Neural cell (in vitro differentiated cells): Measurements from ENCODE around the gene DOCK9.

ENCODE experiments used
- EZH2 ChIP-seq: fragments of 200-600, 300-800 bp; shearing (Covaris generic), sonication (generic); IDR thresholded peaks from 2 replicates; pipeline ENCODE4 v1.6.1; 2014; ENCODE audit warnings: antibody characterized with exemption, low read length, borderline replicate concordance, mild to moderate bottlenecking; ENCODE audit not compliant: insufficient read depth, poor library complexity, severe bottlenecking
- TAF1 ChIP-seq: IDR thresholded peaks from 2 replicates; pipeline ENCODE4 v1.6.1; 2012; ENCODE audit warnings: low read depth
- TF ChIP-seq, protein P1 (sequence below): fragments of 450-650 bp; IDR thresholded peaks from 2 replicates; pipeline ENCODE4 v1.5.1; 2014; ENCODE audit warnings: antibody characterized with exemption, mild to moderate bottlenecking, moderate library complexity; ENCODE audit not compliant: poor library complexity, severe bottlenecking

DNA sequence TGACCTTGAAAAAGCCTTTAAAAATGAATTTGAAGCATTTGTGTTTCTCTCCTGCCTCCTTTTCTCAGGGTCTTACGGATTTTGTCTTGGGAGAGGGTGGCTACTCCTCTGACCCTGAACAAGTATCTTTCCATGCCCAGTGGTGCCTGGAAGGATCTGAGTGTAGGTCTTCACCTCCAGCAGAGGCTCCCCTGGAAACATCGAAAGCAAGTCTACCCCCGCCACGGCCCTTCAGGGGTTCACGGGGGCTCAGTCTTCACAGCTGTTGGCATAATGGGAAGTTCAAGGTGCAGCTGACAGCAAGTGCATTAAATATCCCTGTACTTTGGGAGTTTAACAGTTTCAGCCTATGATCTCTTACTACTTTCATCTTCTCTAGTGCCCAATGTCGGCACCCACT, 182.6 kb downstream of the DOCK9 start:
- TF ChIP-seq, protein P1, sequence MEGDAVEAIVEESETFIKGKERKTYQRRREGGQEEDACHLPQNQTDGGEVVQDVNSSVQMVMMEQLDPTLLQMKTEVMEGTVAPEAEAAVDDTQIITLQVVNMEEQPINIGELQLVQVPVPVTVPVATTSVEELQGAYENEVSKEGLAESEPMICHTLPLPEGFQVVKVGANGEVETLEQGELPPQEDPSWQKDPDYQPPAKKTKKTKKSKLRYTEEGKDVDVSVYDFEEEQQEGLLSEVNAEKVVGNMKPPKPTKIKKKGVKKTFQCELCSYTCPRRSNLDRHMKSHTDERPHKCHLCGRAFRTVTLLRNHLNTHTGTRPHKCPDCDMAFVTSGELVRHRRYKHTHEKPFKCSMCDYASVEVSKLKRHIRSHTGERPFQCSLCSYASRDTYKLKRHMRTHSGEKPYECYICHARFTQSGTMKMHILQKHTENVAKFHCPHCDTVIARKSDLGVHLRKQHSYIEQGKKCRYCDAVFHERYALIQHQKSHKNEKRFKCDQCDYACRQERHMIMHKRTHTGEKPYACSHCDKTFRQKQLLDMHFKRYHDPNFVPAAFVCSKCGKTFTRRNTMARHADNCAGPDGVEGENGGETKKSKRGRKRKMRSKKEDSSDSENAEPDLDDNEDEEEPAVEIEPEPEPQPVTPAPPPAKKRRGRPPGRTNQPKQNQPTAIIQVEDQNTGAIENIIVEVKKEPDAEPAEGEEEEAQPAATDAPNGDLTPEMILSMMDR: no peak
- TF ChIP-seq EZH2: no peak
- no peak for TF ChIP-seq TAF1
